Kidney epithelial cell (primary cell): ENCODE measurements around the gene SEC61A1. TPM values are rescaled to one million over a fixed set of nuclear protein-coding genes. Genes with fewer than 3 reads are reported as not detected.
A peak's percentile ranks its signal among the peaks of the same experiment; 100 is the strongest.

Source experiments
- DNase-seq: peaks from one replicate; pipeline ENCODE4 v3.0.0-alpha.2; 2010; ENCODE audit warnings: low read depth
- H3K27me3 ChIP-seq: 2 replicates; pipeline ENCODE4 v1.6.0; 2011; ENCODE audit warnings: low read length; ENCODE audit not compliant: control insufficient read depth, insufficient read depth
- H3K36me3 ChIP-seq: 2 replicates; pipeline ENCODE4 v1.5.1; 2011; ENCODE audit warnings: low read length; ENCODE audit not compliant: control insufficient read depth, insufficient read depth
- H3K4me3 ChIP-seq: 2 replicates; pipeline ENCODE4 v1.5.1; 2011; ENCODE audit warnings: low read depth, mild to moderate bottlenecking, control low read depth, low read length
- total RNA-seq: library from RNA; depleted of rRNA; stranded (reverse); fragments of >200 nt; gene quantifications from 2 replicates; pipeline ENCODE4 v1.2.3, GENCODE V29; 2015
- TF ChIP-seq, protein P1 (sequence below): IDR thresholded peaks from 2 replicates; pipeline ENCODE4 v1.5.1; 2011; ENCODE audit warnings: mild to moderate bottlenecking, moderate library complexity, low read length, control low read depth, inconsistent platforms; ENCODE audit not compliant: insufficient read depth, poor library complexity, severe bottlenecking

Gene SEC61A1
- total RNA-seq, 1 donor from 2014 or later, result 350 TPM

DNA sequence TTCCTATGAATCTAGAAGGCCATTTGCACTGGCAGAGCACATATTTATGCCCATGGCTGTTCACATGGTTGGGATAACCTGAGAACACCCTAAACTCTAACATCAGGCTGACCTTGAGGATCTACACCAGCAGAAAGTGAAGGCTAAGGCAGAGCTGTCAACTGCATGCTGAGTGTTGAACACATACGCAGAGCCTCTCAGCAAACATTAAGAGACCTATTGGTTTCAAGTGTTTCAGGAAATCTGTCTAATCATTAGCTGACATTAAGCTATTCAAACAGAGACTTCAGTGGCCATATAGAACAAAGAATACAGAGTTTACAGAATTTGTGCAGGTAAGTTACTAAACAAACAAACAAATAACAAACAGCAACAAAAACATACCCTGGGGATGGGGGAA lies 16.1 kb upstream of the SEC61A1 start:
- H3K27me3 ChIP-seq, result peaks cover 2% of the 10 kb centered on the region
- H3K36me3 ChIP-seq, result no peaks in the 10 kb centered on the region
- H3K4me3 ChIP-seq, result no peak overlapping the region
- TF ChIP-seq, protein P1, sequence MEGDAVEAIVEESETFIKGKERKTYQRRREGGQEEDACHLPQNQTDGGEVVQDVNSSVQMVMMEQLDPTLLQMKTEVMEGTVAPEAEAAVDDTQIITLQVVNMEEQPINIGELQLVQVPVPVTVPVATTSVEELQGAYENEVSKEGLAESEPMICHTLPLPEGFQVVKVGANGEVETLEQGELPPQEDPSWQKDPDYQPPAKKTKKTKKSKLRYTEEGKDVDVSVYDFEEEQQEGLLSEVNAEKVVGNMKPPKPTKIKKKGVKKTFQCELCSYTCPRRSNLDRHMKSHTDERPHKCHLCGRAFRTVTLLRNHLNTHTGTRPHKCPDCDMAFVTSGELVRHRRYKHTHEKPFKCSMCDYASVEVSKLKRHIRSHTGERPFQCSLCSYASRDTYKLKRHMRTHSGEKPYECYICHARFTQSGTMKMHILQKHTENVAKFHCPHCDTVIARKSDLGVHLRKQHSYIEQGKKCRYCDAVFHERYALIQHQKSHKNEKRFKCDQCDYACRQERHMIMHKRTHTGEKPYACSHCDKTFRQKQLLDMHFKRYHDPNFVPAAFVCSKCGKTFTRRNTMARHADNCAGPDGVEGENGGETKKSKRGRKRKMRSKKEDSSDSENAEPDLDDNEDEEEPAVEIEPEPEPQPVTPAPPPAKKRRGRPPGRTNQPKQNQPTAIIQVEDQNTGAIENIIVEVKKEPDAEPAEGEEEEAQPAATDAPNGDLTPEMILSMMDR, result no peak
- DNase-seq, result no peak

DNA sequence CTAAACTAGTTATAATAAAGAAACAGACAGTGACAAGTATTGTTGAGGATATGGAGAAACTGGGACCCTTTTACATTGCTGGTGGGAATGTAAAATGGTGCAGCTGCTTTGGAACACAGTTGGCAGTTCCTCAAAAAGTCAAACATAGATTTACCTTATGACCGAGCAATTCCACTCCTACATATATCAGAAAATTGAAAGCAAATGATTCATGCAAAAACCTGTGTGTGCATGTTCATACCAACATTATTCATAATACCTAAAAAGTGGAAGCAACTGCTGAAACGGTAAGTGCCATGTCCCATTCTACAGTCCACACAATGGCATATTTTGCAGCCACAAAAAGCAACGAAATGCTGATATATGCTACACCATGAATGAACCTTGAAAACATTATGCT lies 12.2 kb upstream of the SEC61A1 start:
- TF ChIP-seq, protein P1, result no peak
- no peak for DNase-seq
- Histone ChIP-seq H3K27me3 (peaks cover 2% of the 10 kb centered on the region), H3K4me3 (no peak overlapping the region), H3K36me3 (no peaks in the 10 kb centered on the region)

DNA sequence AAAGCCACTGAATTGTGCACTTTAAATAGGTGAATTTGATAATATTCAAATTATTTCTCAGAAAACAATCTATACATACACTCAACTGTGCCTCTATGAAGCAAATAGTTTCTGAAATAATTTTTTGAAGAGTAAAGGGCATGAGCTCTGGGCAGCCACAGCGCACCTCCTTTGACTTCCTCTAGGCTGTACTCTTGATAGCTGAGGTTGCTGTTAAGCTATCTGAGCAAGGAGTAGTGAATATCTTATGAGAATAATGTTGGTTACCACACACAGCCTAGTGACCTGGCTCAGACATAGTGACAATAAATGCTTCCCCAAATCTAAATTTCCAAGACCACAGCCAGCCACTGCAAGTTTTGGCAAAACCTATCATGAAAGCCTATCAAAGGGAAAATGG lies 11.6 kb upstream of the SEC61A1 start:
- Histone ChIP-seq H3K4me3 (no peak overlapping the region), H3K36me3 (no peaks in the 10 kb centered on the region), H3K27me3 (peaks cover 2% of the 10 kb centered on the region)
- TF ChIP-seq, protein P1, result no peak
- no peak for DNase-seq

GRCh38 chr3:128041344-128041743 lies 10.9 kb upstream of the SEC61A1 start:
- Histone ChIP-seq H3K4me3 (no peak overlapping the region), H3K27me3 (peaks cover 2% of the 10 kb centered on the region), H3K36me3 (no peaks in the 10 kb centered on the region)
- DNase-seq, result no peak
- TF ChIP-seq, protein P1, result no peak

- no peaks in the 10 kb centered on the region for H3K27me3 ChIP-seq
- DNase-seq, result no peak
- TF ChIP-seq, protein P1, result no peak
- H3K4me3 ChIP-seq, result no peak overlapping the region
- peaks cover 2% of the 10 kb centered on the region for H3K36me3 ChIP-seq
Observed at GRCh38 chr3:128050597-128050996, 1.6 kb upstream of the SEC61A1 start.

GRCh38 chr3:128051459-128051836 lies 789 bp upstream of the SEC61A1 start:
- Histone ChIP-seq H3K4me3 (peak overlapping the region; percentile 97), H3K36me3 (peaks cover 2% of the 10 kb centered on the region), H3K27me3 (no peaks in the 10 kb centered on the region)
- TF ChIP-seq, protein P1, result no peak
- DNase-seq, result no peak
